Stimulated activated CD4-positive, alpha-beta T cell treated with anti-CD3 and anti-CD28 coated beads, Interleukin-2, amount 100 ng/mL, for 4 hours (primary cell): ENCODE results near the gene BANF1.
"Not testable (repeated sequence)": the region's sequence is repeated elsewhere in the genome, so short reads cannot be mapped to it uniquely, and the experiment has no call there.

Source experiments
- DNase-seq: peaks from one replicate; pipeline ENCODE4 v3.0.0-alpha.2; 2020; ENCODE audit warnings: low read depth

The BANF1 gene

DNA sequence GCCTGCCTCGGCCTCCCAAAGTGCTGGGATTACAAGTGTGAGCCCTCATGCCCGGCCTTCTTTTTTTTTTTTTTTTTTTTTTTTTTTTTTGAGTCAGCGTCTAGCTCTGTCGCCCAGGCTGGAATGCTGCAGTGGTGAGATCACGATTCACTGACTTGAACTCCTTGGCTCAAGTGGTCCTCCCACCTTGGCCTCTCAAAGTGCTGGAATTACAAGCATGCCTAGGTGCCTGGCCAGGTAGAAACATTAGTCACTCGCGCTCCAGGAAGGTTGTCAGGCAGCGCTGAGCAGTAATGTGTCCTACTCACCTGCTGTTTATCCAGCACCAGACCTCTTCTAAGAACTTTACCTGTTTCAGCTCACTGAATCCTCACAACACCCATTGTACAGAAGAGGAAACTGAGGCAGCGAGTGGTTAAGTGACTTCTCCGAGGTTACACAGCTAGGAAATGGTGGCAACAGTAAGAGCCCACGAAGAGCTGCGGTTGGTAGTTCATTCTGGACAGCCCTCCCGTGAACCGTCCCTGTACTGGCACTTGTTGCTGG lies 9.0 kb downstream of the BANF1 start:
- no peak for DNase-seq

- no peak for DNase-seq
These were observed 9.5 kb downstream of the BANF1 start, which contains the start of gene CST6 for GRCh38 chr11:66011785-66012303. TSS of gene CST6 (plus strand) at chr11:66012008. CDS start at chr11:66012045, 37 bp downstream.

DNA sequence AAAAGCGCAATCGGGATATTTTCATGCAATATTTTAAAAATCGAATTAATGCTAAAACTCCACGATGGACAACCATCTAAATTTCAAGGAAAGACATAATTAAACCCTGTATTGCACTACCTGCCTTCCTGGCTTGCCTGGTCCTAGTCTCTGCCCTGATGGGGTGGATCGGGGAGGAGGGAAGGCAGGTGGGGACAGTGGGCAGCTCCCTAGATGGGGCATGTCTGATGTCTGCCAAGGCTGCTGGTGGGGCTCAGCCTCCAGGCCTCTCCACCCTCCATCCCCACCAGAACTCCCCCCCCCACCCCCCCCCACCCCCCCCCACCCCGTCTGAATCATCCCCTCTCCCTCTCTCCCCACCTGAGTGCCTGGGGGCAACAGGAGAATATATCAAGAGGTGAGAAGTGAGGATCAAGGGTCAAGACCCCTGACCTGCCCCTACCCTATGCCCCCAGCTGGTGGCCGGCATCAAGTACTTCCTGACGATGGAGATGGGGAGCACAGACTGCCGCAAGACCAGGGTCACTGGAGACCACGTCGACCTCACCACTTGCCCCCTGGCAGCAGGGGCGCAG lies 10.2 kb downstream of the BANF1 start:
- DNase-seq, result no peak

DNA sequence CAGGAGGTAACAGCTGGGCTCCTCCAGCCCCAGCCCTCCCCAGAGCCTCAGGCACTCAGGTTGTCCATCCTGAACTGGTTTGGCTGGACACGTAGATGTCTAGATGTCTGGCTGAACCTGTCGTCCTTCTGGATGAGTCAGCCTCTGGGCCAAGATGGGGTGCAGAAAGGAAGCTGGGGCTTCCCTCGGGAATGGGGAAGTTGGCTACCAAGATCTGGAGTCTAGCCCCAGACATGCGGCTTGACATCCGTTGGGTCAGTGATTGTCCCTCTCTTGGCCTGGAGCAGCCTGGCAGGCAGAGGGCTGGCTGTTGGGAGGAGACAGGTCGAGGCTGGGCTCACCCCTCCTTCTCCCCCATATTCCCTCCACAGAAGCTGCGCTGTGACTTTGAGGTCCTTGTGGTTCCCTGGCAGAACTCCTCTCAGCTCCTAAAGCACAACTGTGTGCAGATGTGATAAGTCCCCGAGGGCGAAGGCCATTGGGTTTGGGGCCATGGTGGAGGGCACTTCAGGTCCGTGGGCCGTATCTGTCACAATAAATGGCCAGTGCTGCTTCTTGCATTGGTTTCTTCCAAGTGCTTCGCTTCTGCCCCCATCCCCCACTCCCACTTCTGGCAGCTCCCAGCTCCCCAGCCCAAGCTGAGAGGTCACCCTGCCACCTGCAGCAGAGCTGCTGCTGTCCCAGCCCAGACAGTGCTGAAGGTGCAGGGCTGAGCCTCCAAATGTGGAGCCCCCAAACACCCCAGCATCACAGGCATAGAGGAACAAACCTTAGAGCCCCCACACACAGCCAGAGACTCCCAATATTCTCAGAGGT lies 10.9 kb downstream of the BANF1 start:
- no peak for DNase-seq

DNA sequence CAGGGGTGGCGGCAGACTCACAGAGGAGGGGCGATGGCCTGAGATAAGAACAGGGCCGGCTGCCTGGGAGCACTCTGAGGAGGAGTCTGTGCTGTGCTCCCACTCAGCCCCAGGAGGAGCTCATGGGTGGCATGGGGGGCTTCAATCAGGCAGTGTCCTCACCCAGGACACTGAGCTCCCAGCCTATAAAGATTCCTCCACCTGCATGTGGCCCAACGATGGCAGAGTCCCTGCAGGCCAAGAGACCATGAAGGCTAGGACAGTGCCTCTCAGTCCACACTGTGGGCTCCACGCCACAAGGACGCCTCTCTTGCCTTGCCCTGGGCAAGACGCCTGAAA lies 11.4 kb downstream of the BANF1 start:
- DNase-seq, result no peak

GRCh38 chr11:66014804-66015453 lies 12.6 kb downstream of the BANF1 start:
- DNase-seq, result no peak

GRCh38 chr11:66015454-66015881 lies 13.2 kb downstream of the BANF1 start:
- no peak for DNase-seq

DNA sequence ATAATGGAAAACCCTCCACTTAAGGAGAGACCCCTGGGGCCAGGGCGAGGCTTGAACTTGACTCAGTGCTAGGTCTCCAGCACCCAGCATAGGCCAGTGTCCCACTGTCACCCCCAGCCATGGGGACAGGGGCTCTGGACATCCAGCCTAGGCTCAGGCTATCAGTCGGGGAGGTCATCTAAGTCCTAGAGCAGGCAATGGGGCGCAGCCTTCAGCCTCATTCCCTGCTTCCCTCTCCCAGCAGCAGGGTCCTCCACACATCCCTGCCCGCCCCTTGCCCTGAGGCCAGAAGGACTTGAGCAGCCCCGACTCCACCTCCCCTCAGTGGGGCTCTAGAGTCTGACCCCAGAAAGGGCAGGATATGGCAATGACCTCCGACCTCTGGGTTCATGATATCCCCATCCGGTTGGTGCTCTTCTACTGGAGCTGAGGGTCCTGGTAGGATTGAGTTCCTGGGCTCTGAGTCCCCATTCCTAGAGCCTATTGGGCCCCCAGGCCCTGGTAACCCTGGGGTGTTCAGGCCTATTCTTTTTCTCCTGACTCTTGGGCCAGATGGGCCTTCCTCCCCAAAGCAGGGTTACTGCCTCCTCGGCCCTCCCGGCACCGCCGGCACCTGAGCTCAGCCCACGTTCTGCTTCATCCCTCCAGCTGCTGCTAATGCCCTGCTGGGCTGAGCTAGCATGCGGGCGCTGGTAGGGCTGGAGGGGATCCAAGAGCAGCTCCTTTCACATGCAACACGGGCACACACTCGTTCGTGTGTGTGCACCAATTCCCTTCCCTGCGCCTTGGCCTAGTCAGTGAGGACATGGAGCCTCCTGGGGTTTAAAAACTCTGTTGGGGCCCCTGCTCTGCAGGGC lies 13.9 kb downstream of the BANF1 start:
- DNase-seq, result no peak

DNA sequence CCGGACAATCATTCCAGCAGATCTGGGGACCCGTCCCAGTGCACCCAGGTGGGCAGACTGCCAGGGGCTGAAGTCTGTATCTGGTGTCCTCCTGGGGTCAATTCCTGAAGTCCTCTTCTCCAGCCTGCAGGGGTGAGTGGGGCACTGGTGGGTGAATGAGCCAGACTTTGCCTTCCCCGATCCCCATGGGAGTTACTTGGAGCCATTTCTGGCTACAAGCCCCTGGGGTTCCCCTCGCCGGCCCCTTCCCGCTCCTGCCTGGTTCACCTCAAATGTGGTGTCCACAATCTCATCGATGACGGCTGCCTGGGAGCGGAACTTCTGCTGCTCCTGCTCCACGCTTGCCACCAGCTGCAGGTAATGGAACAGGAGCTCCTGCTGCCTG lies 14.5 kb downstream of the BANF1 start:
- DNase-seq, result no peak

- peak; percentile 76 for DNase-seq
These were observed 15.0 kb downstream of the BANF1 start for GRCh38 chr11:66017321-66017720.

DNA sequence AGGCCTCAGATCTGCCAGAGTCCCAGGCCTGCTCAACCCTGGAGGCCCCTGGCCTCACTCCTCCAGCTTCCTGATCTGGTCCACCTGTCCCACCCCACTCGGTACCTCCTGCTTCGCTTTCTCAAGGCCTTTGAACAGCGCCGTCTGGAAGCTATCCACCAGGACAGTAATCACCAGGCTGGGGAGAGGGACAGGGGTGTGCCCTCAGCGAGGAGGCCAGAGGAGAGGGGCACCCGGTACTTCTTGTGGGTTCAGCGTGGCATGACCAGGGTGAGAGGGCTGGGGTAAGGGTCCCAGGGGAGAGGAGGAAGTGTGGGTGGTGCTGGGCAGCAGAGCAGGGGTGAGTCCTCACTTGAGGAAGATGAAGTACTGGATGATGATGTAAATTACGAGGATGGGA lies 17.9 kb downstream of the BANF1 start:
- no peak for DNase-seq

- no peak for DNase-seq
These were observed 18.5 kb downstream of the BANF1 start for GRCh38 chr11:66020618-66021357.

- peak; percentile 62 for DNase-seq
These were observed 20.3 kb downstream of the BANF1 start for GRCh38 chr11:66022401-66023185.

DNA sequence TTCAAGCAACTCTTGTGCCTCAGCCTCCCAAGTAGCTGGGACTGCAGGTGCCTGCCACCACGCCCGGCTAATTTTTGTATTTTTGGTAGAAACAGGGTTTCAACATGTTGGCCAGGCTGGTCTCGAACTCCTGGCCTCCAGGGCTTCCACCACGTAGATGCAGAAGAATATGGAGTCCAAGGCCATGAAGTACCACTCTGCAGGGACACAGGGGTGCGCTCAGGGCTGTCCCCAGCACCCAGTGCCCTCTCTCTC lies 20.8 kb downstream of the BANF1 start:
- not testable (repeated sequence) for DNase-seq

DNA sequence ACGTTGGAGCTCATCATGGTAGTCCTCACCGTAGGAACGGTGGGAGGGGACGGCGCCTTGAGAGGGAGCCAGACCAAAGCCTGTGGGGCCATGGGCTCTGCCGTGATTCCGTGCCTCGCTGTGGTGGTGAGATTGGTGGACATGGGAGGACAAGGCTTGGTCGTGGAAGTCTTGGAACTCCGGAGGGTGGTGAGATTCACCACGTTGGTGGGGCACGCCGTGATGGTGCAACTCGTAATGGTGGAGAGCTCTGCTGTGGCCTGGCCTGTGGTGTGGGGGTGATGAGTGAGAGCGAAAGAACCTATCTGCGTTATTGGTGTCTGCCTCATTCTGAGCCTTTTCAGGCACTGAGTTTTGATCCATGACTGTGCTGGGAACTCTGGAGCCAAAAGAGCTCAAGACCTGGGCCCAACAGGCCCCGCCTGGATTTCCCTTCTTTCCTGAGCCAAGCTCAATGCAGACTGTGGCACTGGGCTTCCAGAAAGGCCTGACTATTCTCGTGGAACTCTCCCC lies 23.8 kb downstream of the BANF1 start, which contains the start of gene CATSPER1:
CATSPER1 (minus strand) TSS at position 463 of the 513 bp plus-strand sequence; CDS start at position 363, 100 bp downstream.
- DNase-seq, result no peak

GRCh38 chr11:66032957-66033735 lies 30.8 kb downstream of the BANF1 start:
- DNase-seq, result no peak

DNA sequence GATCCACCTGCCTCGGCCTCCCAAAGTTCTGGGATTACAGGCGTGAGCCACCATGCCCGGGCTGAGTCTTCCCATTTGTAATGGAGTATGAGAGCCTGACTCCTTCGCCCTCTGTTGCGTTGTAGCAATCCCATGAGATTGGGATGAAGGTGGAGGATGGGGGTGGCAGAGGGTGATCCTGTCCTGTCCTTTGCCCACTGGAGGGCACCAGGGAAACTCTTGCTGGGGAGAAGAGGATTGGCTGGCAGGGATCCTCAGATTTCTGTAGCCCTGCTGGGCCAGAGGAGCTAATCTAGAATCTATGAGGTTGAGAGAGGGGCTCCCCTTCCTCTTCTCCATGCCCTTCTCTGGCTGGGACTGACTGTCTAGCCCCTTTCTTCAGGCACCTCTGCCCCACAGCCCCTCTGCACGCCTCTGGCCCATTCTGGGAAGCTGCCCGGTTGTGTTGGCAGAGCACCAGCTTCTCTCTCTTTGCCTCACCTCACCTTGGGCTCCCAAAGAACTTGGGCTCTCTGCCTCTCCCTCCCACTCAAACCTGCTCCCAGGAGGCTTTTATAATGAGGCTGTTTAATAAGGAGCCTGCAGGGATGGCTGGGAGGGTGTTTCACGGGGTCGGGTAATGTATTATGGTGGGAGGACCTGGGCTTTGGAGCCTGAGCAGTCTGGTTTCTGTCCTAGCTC lies 33.5 kb downstream of the BANF1 start:
- no peak for DNase-seq

GRCh38 chr11:66036334-66036710 lies 34.0 kb downstream of the BANF1 start:
- no peak for DNase-seq

- DNase-seq, result no peak
These were observed 35.0 kb downstream of the BANF1 start for GRCh38 chr11:66037327-66037726.
